Activated naive CD8-positive, alpha-beta T cell treated with anti-CD3 and anti-CD28 coated beads for 36 hours (primary cell): ENCODE results near the gene CAMK2A. TPM values are rescaled to one million over a fixed set of nuclear protein-coding genes. Genes with fewer than 3 reads are reported as not detected.

ENCODE experiments used
- DNase-seq: peaks from one replicate; pipeline ENCODE4 v3.0.0; 2021
- H3K27ac Mint-ChIP-seq: one replicate; pipeline ENCODE4 v1.8.0; 2022; ENCODE audit warnings: mild to moderate bottlenecking, moderate library complexity, mixed read lengths
- H3K27me3 Mint-ChIP-seq: one replicate; pipeline ENCODE4 v1.8.0; 2022; ENCODE audit warnings: mild to moderate bottlenecking, mixed read lengths
- H3K36me3 Mint-ChIP-seq: one replicate; pipeline ENCODE4 v1.8.0; 2021; ENCODE audit warnings: mild to moderate bottlenecking, mixed read lengths
- H3K4me1 Mint-ChIP-seq: one replicate; pipeline ENCODE4 v1.8.0; 2021; ENCODE audit warnings: mixed read lengths
- H3K4me3 Mint-ChIP-seq: one replicate; pipeline ENCODE4 v1.8.0; 2022; ENCODE audit warnings: mild to moderate bottlenecking, moderate library complexity, mixed read lengths
- H3K9me3 Mint-ChIP-seq: one replicate; pipeline ENCODE4 v1.8.0; 2022; ENCODE audit warnings: mixed read lengths
- total RNA-seq, 2 experiments: library from RNA; stranded (reverse); gene quantifications; one replicate each; pipeline ENCODE4 v1.2.3, GENCODE V29; 2021

The CAMK2A gene
- total RNA-seq, 2 experiments from 2014 or later, result not detected

DNA sequence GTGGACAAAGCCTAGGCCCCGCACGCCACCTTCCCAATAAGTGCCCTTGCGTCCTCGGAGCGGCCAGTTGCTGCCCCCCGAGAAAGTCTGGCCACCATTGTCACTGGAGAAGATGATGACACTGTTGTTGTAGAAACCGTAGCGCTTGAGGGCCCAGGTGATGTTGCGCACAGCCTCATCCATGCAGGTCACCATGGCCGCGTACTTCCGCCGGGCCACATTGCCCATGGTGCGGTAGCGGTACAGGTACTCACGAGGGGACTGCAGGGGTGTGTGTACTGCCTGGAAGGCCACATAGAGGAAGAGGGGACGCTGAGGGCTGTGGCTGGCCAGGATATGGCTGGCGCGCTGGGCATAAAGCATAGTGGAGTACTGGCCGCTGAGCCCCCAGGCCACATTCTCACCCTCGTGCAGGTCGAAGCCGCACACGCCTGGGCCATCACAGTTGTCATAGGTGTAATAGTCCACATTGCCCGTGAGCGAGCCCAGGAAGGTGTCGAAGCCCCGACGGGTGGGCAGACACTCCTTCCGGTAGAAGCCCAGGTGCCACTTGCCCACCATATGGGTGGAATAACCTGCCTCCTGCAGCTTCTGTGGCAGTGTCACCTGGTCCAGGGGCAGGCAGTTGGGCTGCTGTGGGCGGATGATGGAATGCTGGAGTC is 8.5 kb upstream of the CAMK2A start:
- Mint-ChIP-seq H3K36me3 (no peaks in the 10 kb centered on the region), H3K9me3 (no peaks in the 10 kb centered on the region), H3K4me1 (peaks cover 1% of the 10 kb centered on the region), H3K4me3 (no peak overlapping the region), H3K27ac (no peak overlapping the region), H3K27me3 (peaks cover 28% of the 10 kb centered on the region)
- no peak for DNase-seq

DNA sequence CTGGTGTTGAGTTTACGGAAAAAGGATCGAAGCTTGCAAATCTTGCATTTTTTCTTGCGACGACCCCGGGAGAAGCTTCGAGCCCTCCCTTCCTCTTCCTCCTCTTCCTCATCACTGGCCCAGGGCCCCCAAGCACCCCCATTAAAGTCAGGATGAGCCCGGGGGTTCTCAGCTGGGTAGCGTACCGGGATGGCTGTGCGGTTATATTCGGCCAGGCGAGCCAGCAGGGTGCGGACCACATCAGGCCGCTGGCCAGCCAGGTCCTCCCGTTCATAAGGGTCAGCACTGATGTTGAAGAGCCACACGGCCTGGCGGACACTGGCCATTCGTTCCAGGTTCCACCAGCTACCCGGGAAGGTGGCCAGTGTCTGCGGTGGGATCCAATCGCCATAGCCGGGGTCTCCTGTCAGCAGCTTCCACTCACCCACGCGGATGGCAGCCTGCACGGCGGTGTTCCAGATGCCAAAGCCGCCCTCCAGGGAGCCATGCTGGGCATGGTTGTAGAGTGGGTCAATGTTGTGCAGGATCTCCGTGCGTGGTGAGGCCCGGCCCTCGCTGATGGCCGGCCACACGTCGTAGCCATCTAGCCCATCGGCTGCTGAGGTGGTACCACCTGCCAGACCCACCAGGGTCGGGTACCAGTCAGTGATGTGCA is 7.8 kb upstream of the CAMK2A start:
- Mint-ChIP-seq H3K9me3 (no peaks in the 10 kb centered on the region), H3K27me3 (peaks cover 21% of the 10 kb centered on the region), H3K4me3 (no peak overlapping the region)

DNA sequence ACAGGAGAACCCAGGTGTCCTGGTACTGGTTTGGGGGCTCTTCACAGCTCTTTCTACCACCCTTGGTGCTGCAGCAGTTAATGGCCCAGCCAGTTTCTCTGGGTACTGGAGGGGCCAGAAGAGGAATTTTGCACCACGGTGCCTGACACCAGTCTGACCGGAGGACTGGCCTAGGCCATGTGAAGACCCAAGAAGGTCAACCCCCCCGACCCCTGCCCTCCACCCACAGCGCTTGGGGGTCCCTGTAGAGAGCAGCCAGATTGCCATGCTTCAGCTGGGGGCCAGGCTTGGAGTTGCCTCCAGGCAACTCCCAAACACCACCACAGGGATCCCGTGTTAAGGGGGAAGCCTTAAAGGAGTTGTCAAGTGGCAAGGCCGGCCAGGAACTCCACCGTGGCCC is 6.9 kb upstream of the CAMK2A start:
- H3K27me3 Mint-ChIP-seq, result peaks cover 15% of the 10 kb centered on the region
- no peak for DNase-seq
- no peak overlapping the region for H3K27ac Mint-ChIP-seq
- H3K4me1 Mint-ChIP-seq, result no peaks in the 10 kb centered on the region
- no peak overlapping the region for H3K4me3 Mint-ChIP-seq
- no peaks in the 10 kb centered on the region for H3K36me3 Mint-ChIP-seq
- no peaks in the 10 kb centered on the region for H3K9me3 Mint-ChIP-seq

More for the DNA sequence above, 7.8 kb upstream of the CAMK2A start:
- Mint-ChIP-seq H3K36me3 (no peaks in the 10 kb centered on the region), H3K4me1 (peaks cover 1% of the 10 kb centered on the region), H3K27ac (no peak overlapping the region)
- DNase-seq, result no peak

DNA sequence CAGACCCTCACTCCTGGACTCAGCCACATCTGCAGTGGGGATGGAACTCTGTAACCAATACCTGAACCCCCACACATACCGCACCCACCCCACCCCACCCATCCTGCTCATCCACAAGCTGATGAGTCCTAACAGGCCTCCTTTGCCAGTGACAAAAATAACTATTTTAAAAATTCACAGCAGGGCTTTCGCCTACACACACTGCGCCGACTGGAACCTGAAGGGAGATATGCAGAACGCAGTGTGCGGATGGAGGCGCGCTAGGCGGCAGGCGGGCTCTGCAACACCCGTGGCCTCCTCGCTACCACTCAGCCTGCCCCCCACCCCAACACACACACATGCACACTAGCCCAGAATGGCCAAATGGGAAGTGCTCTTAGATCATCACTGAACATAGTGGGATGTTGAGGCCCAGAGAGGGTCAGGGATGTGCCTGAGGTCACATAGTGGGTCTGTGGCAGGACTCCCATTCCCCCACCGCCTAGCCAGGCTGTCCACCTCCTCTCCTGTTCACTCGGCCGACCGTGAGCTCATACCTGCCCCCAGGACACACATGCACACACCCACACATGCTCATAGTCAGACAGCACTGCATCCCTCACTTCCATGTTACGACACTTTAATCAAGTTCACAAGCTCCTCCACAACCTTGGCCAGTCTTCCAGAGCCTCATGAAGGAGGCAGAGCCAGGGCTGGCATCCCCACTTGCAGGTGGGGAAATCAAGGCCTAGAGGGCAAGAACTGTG is 6.3 kb upstream of the CAMK2A start:
- Mint-ChIP-seq H3K27me3 (peaks cover 9% of the 10 kb centered on the region), H3K36me3 (no peaks in the 10 kb centered on the region), H3K4me1 (no peaks in the 10 kb centered on the region), H3K4me3 (no peak overlapping the region), H3K9me3 (no peaks in the 10 kb centered on the region), H3K27ac (no peak overlapping the region)
- no peak for DNase-seq

DNA sequence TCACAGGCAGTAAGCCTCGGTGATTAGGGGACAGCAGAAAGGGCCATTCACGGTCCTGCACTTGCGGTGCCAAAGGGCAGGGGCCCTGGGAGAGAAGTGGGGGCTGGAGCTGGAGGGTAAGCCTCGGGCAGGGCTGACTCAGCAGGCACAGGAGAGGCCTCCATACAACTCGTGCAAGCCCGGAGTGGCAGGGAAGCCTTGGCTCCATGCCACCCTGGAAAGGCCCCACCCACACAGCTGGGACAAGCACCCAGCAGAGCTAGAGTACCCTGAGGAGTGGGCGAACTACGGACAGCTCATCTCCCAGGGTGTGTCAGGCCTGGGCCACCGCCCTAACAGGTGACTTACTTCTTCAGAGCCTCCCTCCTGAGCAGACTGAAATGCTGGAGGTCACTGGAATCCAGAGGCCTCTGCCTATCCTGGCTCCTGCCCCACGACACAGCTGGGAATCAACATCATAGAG is 5.6 kb upstream of the CAMK2A start:
- Mint-ChIP-seq H3K36me3 (no peaks in the 10 kb centered on the region), H3K4me1 (no peaks in the 10 kb centered on the region), H3K9me3 (no peaks in the 10 kb centered on the region), H3K27ac (no peak overlapping the region), H3K27me3 (peaks cover 5% of the 10 kb centered on the region), H3K4me3 (no peak overlapping the region)
- DNase-seq, result no peak

DNA sequence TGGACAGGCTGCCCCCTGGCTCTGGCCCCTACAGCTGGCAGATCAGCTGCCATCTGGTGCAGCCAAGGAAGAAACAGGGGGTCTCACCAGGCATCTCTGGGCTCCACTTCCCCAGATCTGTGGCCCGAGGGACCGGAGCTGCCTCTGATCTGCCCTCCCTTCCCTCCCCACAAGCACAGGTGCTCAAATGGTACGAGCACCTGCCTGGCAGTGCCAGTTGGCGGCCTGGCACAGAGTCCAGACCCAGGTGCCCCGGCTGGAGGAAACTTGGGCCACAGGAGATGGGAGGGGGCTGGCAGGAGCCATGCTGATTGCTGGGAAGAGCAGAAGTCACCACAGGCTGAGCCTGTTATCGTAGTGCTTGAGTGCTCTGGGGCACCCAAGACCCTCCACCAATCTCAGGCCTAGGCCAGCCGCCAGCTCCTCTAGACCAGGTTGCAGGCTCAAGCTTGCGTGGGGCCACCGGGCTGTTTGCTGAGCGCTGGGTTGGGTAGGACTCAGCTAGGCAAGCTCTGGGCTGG is 5.0 kb upstream of the CAMK2A start:
- DNase-seq, result no peak
- no peaks in the 10 kb centered on the region for H3K27me3 Mint-ChIP-seq
- H3K4me1 Mint-ChIP-seq, result no peaks in the 10 kb centered on the region
- H3K36me3 Mint-ChIP-seq, result no peaks in the 10 kb centered on the region
- H3K4me3 Mint-ChIP-seq, result no peak overlapping the region
- H3K27ac Mint-ChIP-seq, result no peak overlapping the region
- H3K9me3 Mint-ChIP-seq, result no peaks in the 10 kb centered on the region

DNA sequence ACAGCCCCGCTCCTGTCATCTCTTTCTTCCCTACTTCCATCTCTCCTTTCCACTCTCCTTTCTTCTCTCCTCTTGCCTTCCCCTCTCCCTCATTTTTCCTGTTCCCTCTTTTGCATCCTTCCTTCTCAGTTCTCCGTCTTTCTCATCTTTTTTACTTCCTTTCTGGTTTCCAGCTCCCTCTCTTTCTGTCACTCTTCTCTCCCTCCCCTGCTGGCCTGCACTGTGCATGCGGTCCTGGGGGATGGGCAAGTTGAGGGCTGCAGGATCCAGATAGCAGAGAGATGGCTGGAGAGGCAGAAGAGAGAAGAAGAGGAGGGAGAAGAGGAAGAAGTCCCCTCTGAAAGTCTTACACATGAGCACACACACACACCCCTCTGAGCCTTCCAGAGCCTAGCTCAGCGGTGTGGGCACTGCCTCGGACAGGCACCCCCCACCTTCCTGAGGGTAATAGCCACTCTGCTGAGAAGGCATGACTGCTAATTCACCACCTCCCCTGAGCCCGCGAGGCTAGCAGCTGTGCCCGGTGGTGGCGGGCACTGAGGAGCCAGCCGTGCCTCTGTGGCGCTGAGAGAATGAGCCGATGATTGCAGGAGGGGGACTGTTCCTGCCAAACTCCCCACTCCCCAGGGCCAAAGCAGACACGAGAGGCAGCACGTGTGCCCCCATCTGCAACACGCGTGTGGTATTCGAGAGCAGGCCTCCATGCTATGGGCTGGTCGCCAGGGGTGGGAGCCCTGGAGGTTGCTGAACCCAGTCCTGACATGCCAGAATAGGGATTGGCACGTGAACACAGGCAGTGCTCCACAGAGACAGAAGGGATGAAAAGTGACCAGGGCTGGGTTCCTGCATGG is 3.7 kb upstream of the CAMK2A start:
- Mint-ChIP-seq H3K36me3 (no peaks in the 10 kb centered on the region), H3K27ac (no peak overlapping the region), H3K9me3 (no peaks in the 10 kb centered on the region), H3K4me3 (no peak overlapping the region), H3K4me1 (no peaks in the 10 kb centered on the region), H3K27me3 (no peaks in the 10 kb centered on the region)
- DNase-seq, result no peak

DNA sequence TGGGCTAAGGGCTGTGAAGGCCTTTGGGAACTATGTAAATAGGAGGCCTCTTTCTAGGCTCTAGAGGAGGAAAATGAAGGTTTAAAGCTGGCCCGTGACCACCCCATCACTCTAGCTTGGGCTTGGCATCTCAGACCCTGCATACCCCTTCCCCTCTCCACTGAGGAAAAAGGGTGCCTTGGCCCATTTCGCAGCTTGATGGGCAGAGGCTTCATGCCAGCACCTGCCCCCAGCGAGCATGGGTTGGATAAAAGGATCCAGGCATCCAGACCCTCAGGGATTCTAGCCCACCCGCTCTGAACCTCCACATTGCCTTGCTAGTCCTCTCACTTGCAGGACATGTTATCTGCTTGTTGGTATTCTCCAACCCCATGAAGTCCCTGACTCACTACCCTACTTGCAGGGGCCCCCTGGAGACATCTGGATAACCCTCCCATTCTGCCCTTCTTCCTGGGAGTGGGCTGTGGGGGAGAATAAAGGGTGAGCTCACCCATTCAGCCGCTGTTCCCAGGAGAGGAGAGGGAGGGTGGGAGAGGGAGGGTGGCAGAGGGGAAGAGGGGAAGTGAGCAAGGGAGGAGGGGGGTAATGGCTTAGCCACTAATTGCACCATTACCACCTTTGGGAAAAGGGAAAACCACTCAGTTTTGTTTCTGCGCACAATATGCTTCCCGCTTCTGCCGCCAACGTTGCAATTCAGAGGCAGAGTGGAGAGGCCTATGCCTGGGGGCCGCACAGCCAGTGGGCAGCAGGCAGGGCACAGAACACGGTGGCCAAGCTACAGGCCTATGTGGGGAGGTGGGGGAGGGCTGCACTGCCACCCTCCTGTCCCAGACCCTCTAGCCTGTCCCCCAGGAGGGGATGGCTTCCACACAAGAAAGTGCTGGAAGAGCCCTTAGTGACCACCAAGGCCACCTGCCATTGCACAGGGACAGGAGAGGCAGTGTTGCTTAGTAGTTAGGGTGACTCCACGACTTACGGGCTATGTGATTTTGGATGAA is 2.1 kb upstream of the CAMK2A start:
- H3K27me3 Mint-ChIP-seq, result no peaks in the 10 kb centered on the region
- no peak for DNase-seq
- H3K9me3 Mint-ChIP-seq, result no peaks in the 10 kb centered on the region
- no peak overlapping the region for H3K4me3 Mint-ChIP-seq
- no peaks in the 10 kb centered on the region for H3K4me1 Mint-ChIP-seq
- no peaks in the 10 kb centered on the region for H3K36me3 Mint-ChIP-seq
- H3K27ac Mint-ChIP-seq, result no peak overlapping the region

DNA sequence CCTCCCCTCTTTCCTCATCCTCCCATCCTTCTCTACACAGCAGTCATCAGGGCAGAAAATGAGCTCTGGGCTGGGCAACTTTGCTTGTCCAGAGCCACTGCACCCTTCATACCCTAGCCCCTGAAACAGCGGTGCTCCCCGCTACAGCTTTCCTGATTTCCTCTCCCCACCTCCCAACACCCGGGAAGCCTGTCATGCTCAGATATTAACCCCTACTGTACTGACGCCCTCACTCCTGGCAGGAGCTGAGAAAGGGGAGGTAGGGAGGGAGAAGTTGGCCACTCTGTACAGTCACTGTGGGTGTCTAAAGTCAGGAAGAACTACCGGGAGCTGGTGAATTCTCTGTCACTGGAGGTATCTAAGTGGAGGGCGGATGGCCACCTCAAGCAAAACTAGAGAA is 782 bp downstream of the CAMK2A start:
- no peaks in the 10 kb centered on the region for H3K36me3 Mint-ChIP-seq
- H3K9me3 Mint-ChIP-seq, result no peaks in the 10 kb centered on the region
- no peak overlapping the region for H3K4me3 Mint-ChIP-seq
- no peak overlapping the region for H3K27ac Mint-ChIP-seq
- DNase-seq, result no peak
- no peaks in the 10 kb centered on the region for H3K4me1 Mint-ChIP-seq
- no peaks in the 10 kb centered on the region for H3K27me3 Mint-ChIP-seq

DNA sequence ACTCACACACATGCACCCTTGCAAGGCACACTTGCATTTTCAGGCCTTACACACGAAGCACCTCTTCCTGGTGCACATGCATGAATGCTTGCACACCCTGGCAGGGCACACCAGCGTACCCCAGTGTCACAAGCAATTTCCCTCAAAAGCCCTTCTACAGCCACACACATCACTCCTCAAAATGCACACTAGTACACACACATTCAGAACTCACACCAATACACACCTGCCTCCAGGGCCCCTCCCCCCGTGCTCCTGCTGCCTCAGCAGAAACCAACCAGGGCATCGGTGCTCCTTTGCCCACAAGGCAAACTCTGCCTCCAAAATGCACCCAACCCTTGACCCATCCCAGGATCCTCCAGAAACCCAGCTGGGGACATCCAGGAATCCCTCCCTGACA is 1.2 kb downstream of the CAMK2A start:
- no peak overlapping the region for H3K4me3 Mint-ChIP-seq
- no peaks in the 10 kb centered on the region for H3K36me3 Mint-ChIP-seq
- H3K27ac Mint-ChIP-seq, result no peak overlapping the region
- H3K4me1 Mint-ChIP-seq, result no peaks in the 10 kb centered on the region
- H3K9me3 Mint-ChIP-seq, result no peaks in the 10 kb centered on the region
- no peak for DNase-seq
- H3K27me3 Mint-ChIP-seq, result no peaks in the 10 kb centered on the region

DNA sequence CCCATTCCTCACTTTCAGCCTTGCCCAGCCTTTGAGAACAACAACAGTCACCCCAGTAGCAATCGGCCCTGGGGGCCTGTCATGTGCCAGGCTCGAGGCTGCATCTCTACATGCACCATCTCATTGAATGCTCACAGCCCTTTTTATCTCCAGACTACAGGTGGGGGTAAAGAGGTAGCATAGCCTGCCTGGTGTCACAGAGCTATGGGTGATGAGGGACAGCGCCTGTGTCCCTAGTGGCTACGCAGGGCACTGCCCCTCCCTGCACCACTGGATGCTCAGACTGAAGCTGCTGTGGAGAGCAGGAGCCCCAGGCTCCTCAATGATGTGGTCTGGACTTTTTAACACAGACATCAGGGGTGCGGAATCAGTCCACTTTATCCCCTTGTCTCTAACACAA is 2.8 kb downstream of the CAMK2A start:
- Mint-ChIP-seq H3K27me3 (no peaks in the 10 kb centered on the region), H3K27ac (no peak overlapping the region)

DNA sequence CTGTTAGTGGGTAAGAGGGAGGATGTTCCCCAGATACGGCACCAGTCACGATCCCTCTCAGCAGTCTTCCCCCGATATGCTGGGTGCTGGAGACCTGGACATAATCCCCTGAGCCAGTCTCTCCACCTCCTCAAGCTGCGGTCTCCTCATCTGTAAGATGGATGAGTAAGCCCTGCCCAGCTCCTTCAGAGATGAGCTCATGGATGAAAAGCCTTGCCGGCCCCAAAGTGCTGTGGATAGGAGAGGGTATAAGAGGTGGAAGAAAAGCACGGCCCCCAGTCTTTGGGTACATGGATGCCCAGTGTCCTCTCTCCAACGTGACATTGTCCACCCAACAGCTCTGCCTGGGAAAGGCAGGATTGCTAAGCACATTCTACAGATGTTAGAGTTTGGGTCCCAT is 4.5 kb downstream of the CAMK2A start:
- H3K4me3 Mint-ChIP-seq, result no peak overlapping the region

More for the DNA sequence above, 2.8 kb downstream of the CAMK2A start:
- Mint-ChIP-seq H3K9me3 (no peaks in the 10 kb centered on the region), H3K4me1 (no peaks in the 10 kb centered on the region), H3K4me3 (no peak overlapping the region), H3K36me3 (no peaks in the 10 kb centered on the region)
- DNase-seq, result no peak

DNA sequence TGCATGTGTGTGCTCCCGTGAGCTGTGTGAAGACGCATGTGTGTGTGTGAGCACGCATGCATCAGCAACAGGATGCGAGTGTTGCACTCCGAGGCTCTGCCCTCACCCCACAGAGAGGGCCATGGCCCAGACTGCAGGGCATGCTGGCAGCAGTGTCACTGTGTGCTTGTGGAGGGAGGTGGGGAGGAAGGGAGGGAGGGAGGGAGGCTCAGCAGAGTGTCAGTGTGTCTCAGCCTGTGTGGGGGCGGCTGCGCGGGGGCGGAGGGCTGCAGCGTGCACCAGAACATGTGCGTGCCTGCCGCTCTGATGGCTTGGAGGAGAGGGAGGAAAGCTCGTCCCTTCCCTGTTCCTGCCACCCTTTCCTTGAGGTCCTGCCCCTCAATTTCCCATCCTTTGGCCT is 5.3 kb downstream of the CAMK2A start:
- H3K4me3 Mint-ChIP-seq, result no peak overlapping the region
- H3K36me3 Mint-ChIP-seq, result no peaks in the 10 kb centered on the region
- no peaks in the 10 kb centered on the region for H3K27me3 Mint-ChIP-seq
- H3K27ac Mint-ChIP-seq, result no peak overlapping the region
- no peaks in the 10 kb centered on the region for H3K9me3 Mint-ChIP-seq
- no peaks in the 10 kb centered on the region for H3K4me1 Mint-ChIP-seq
- no peak for DNase-seq

More for the DNA sequence above, 4.5 kb downstream of the CAMK2A start:
- Mint-ChIP-seq H3K4me1 (no peaks in the 10 kb centered on the region), H3K9me3 (no peaks in the 10 kb centered on the region), H3K27ac (no peak overlapping the region), H3K27me3 (no peaks in the 10 kb centered on the region), H3K36me3 (no peaks in the 10 kb centered on the region)
- DNase-seq, result no peak

DNA sequence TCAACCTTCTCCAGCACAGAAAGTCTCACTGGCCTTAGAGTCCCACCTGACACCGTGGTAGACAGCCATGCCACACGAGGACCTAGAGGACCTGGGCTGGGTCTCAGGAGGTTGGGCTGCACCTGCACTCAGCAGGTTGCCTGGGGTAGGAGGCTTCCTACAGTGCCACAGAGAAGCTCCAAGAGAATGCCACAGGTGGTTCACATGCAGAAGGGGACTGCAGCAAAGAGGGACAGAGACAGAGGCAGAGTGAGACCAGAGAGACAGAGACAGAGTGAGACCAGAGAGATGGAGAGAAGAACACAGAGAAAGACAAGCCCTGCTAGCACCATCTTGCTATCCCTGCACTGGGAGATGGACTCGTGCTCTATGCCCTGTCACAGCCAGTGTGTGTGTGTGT is 5.7 kb downstream of the CAMK2A start:
- no peaks in the 10 kb centered on the region for H3K4me1 Mint-ChIP-seq
- DNase-seq, result no peak
- no peaks in the 10 kb centered on the region for H3K36me3 Mint-ChIP-seq
- H3K27me3 Mint-ChIP-seq, result no peaks in the 10 kb centered on the region
- no peak overlapping the region for H3K27ac Mint-ChIP-seq
- H3K9me3 Mint-ChIP-seq, result no peaks in the 10 kb centered on the region
- H3K4me3 Mint-ChIP-seq, result no peak overlapping the region
